HCT116 (cell line): ENCODE measurements around the gene MLX. TPM values are rescaled to one million over a fixed set of nuclear protein-coding genes. Genes with fewer than 3 reads are reported as not detected.

Experiments used
- ATAC-seq: fragments of 200-7000 bp; cut with Tn5 transposase; 2 replicates; pipeline ENCODE4 v1.9.1; 2020; ENCODE audit warnings: mild to moderate bottlenecking, moderate library complexity
- BruUV-seq: library from RNA; stranded (reverse); fragments of 400-500 nt; replicated peaks from 2 replicates; lab custom pipeline; 2021; lab: Mats Ljungman, UMichigan
- CTCF ChIA-PET: fragments of 300-600 bp; sonication (Branson Sonifier 250); formaldehyde crosslinking; loops from one replicate; lab custom pipeline; 2021; ENCODE audit warnings: antibody characterized with exemption; lab: Charles Lee
- POLR2A ChIA-PET: fragments of 300-600, 350-600 bp; sonication (Branson Sonifier 250); formaldehyde crosslinking; loops from one replicate; lab custom pipeline; 2021; ENCODE audit warnings: antibody characterized with exemption; lab: Charles Lee
- RAD21 ChIA-PET, 2 experiments: fragments of 300-600 bp; sonication (Branson Sonifier 250); formaldehyde crosslinking; loops; one replicate each; lab custom pipeline; 2023; ENCODE audit warnings: low total read pairs in 2 of 2; ENCODE audit not compliant: uncharacterized antibody in 2 of 2, unreplicated experiment in 2 of 2, low non-redundant PET in 1 of 2; lab: Charles Lee
- DNase-seq: peaks from one replicate; pipeline ENCODE4 v3.0.0-alpha.2; 2010; ENCODE audit warnings: low read depth, low spot score
- H2AFZ ChIP-seq: fragments of 200-600 bp; shearing (Covaris generic), sonication (generic); 2 replicates; pipeline ENCODE4 v1.6.1; 2017; ENCODE audit warnings: low read depth, mixed run types, mixed read lengths, antibody characterized with exemption, low read length; ENCODE audit not compliant: poor library complexity, severe bottlenecking
- H3K27ac ChIP-seq: 2 replicates; pipeline ENCODE4 v1.5.1; 2012; ENCODE audit warnings: low read depth, low read length
- H3K27me3 ChIP-seq: fragments of 200-600 bp; sonication (generic); 2 replicates; pipeline ENCODE4 v1.6.1; 2016; ENCODE audit warnings: mixed run types, low read length, mixed read lengths; ENCODE audit not compliant: insufficient read depth
- H3K36me3 ChIP-seq, 2 experiments: fragments of 200-500 bp in 1 of 2; fragments of 200-600 bp in 1 of 2; sonication (Bioruptor generic) in 1 of 2; sonication (generic) in 1 of 2; 2 replicates each; pipeline versions ENCODE4 v1.5.1 to v1.6.1; 2014 to 2016; ENCODE audit warnings: low read length in 2 of 2, inconsistent platforms in 1 of 2, mixed read lengths in 1 of 2, mixed run types in 1 of 2; ENCODE audit not compliant: insufficient read depth in 2 of 2, control insufficient read depth in 1 of 2
- H3K4me1 ChIP-seq, 2 experiments: fragments of 200-600 bp in 1 of 2; sonication (generic) in 1 of 2; 2 replicates each; pipeline versions ENCODE4 v1.5.1 to v1.6.1; 2012 to 2017; ENCODE audit warnings: low read length in 2 of 2, inconsistent platforms in 1 of 2, mild to moderate bottlenecking in 1 of 2, mixed read lengths in 1 of 2, mixed run types in 1 of 2, moderate library complexity in 1 of 2; ENCODE audit not compliant: insufficient read depth in 2 of 2, control insufficient read depth in 1 of 2
- H3K4me2 ChIP-seq: fragments of 200-600 bp; sonication (generic); 2 replicates; pipeline ENCODE4 v1.6.1; 2017; ENCODE audit warnings: mixed run types, low read length, mixed read lengths
- H3K4me3 ChIP-seq, 2 experiments: fragments of 200-600 bp in 1 of 2; sonication (generic) in 1 of 2; replicated peaks in 1 of 2; 2 replicates each; pipeline ENCODE4 v1.5.1; 2011 to 2016; ENCODE audit warnings: low read length in 2 of 2, control low read depth in 1 of 2, low read depth in 1 of 2, mild to moderate bottlenecking in 1 of 2, mixed read lengths in 1 of 2, mixed run types in 1 of 2
- H3K79me2 ChIP-seq: fragments of 200-600 bp; sonication (generic); 2 replicates; pipeline ENCODE4 v1.6.1; 2017; ENCODE audit warnings: mild to moderate bottlenecking, mixed run types, low read length, moderate library complexity, mixed read lengths; ENCODE audit not compliant: insufficient read depth
- H3K9ac ChIP-seq: fragments of 200-600 bp; sonication (generic); 2 replicates; pipeline ENCODE4 v1.6.1; 2016; ENCODE audit warnings: low read length, mixed read lengths
- H3K9me2 ChIP-seq: fragments of 200-600 bp; sonication (generic), shearing (Covaris generic); 2 replicates; pipeline ENCODE4 v1.6.1; 2017; ENCODE audit warnings: mixed run types, mild to moderate bottlenecking, moderate library complexity; ENCODE audit not compliant: insufficient read depth
- H3K9me3 ChIP-seq, 2 experiments: fragments of 200-500 bp in 1 of 2; fragments of 200-600 bp in 1 of 2; sonication (Bioruptor generic) in 1 of 2; sonication (generic) in 1 of 2; 2 replicates each; pipeline ENCODE4 v1.6.1; 2014 to 2017; ENCODE audit warnings: low read length in 2 of 2, mixed read lengths in 2 of 2, inconsistent platforms in 1 of 2, low read depth in 1 of 2, mild to moderate bottlenecking in 1 of 2, mixed run types in 1 of 2, moderate library complexity in 1 of 2; ENCODE audit not compliant: control insufficient read depth in 1 of 2, insufficient read depth in 1 of 2
- H4K20me1 ChIP-seq: fragments of 200-600 bp; sonication (generic), shearing (Covaris generic); 2 replicates; pipeline ENCODE4 v1.6.1; 2017; ENCODE audit warnings: mixed run types, mild to moderate bottlenecking, moderate library complexity; ENCODE audit not compliant: insufficient read depth
- CBX3 ChIP-seq: IDR thresholded peaks from 2 replicates; pipeline ENCODE4 v1.6.1; 2012; ENCODE audit warnings: low read depth
- CEBPB ChIP-seq: IDR thresholded peaks from 2 replicates; pipeline ENCODE4 v1.6.1; 2012; ENCODE audit warnings: low read depth
- EGR1 ChIP-seq: IDR thresholded peaks from 2 replicates; pipeline ENCODE4 v1.6.1; 2012; ENCODE audit warnings: low read depth
- ELF1 ChIP-seq: IDR thresholded peaks from 2 replicates; pipeline ENCODE4 v1.6.1; 2012; ENCODE audit warnings: low read depth, borderline replicate concordance
- EZH2 ChIP-seq: fragments of 200-600 bp; sonication (generic); IDR thresholded peaks from 2 replicates; pipeline ENCODE4 v1.6.1; 2017; ENCODE audit warnings: antibody characterized with exemption, mixed run types
- EZH2phosphoT487 ChIP-seq: fragments of 200-600 bp; IDR thresholded peaks from 2 replicates; pipeline ENCODE4 v1.6.1; 2018; ENCODE audit warnings: antibody characterized with exemption, borderline replicate concordance
- FOSL1 ChIP-seq: IDR thresholded peaks from 2 replicates; pipeline ENCODE4 v1.6.1; 2012; ENCODE audit warnings: low read depth
- JUND ChIP-seq: IDR thresholded peaks from 2 replicates; pipeline ENCODE4 v1.6.1; 2012
- POLR2AphosphoS5 ChIP-seq: IDR thresholded peaks from 2 replicates; pipeline ENCODE4 v1.6.1; 2011; ENCODE audit warnings: mild to moderate bottlenecking, low read depth, low read length, moderate library complexity
- RAD21 ChIP-seq: IDR thresholded peaks from 2 replicates; pipeline ENCODE4 v1.6.1; 2012; ENCODE audit warnings: low read depth, mild to moderate bottlenecking
- SIN3A ChIP-seq: IDR thresholded peaks from 2 replicates; pipeline ENCODE4 v1.6.1; 2012; ENCODE audit warnings: low read depth
- SP1 ChIP-seq: IDR thresholded peaks from 2 replicates; pipeline ENCODE4 v1.6.1; 2012; ENCODE audit warnings: low read depth
- SRF ChIP-seq: IDR thresholded peaks from 2 replicates; pipeline ENCODE4 v1.6.1; 2012; ENCODE audit warnings: low read depth
- TCF7L2 ChIP-seq: IDR thresholded peaks from 2 replicates; pipeline ENCODE4 v1.7.0; 2011; ENCODE audit warnings: borderline replicate concordance, inconsistent platforms; ENCODE audit not compliant: insufficient read depth, insufficient read length; ENCODE audit errors: extremely low read depth
- YY1 ChIP-seq: IDR thresholded peaks from 2 replicates; pipeline ENCODE4 v1.6.1; 2011; ENCODE audit warnings: low read length, low read depth, moderate library complexity, mild to moderate bottlenecking; ENCODE audit not compliant: insufficient replicate concordance; ENCODE audit errors: extremely low read depth
- ZFX ChIP-seq: fragments of 450-650 bp; IDR thresholded peaks from 2 replicates; pipeline ENCODE4 v1.6.1; 2017
- ZNF274 ChIP-seq: fragments of 200-500 bp; sonication (Bioruptor generic); IDR thresholded peaks from 2 replicates; pipeline ENCODE4 v1.6.1; 2014; ENCODE audit warnings: mild to moderate bottlenecking, low read depth, low read length, inconsistent platforms
- intact Hi-C: fragments of 100-400 bp; cut with micrococcal nuclease; formaldehyde crosslinking; loops from 2 replicates; pipeline ENCODE4 v1.10.0; 2022
- total RNA-seq: library from RNA; stranded (reverse); gene quantifications from one replicate; pipeline ENCODE4 v1.2.1, GENCODE V29; 2021; ENCODE audit not compliant: unreplicated experiment
- TF ChIP-seq, protein P1 (sequence below): IDR thresholded peaks from 2 replicates; pipeline ENCODE4 v1.6.1; 2012
- TF ChIP-seq, protein P2 (sequence below), 3 experiments: fragments of 200-600 bp in 1 of 3; sonication (generic) in 1 of 3; IDR thresholded peaks in 2 of 3; conservative IDR thresholded peaks in 1 of 3; 2 replicates each; pipeline ENCODE4 v1.5.1; 2012 to 2017; ENCODE audit warnings: low read depth in 2 of 3, low read length in 2 of 3, antibody characterized with exemption in 1 of 3, borderline replicate concordance in 1 of 3, control low read depth in 1 of 3, mild to moderate bottlenecking in 1 of 3, mixed read lengths in 1 of 3, mixed run types in 1 of 3, moderate library complexity in 1 of 3; ENCODE audit not compliant: insufficient read depth in 1 of 3
- TF ChIP-seq, protein P3 (sequence below): IDR thresholded peaks from 2 replicates; pipeline ENCODE4 v1.6.1; 2012; ENCODE audit warnings: low read depth
- TF ChIP-seq, protein P4 (sequence below): IDR thresholded peaks from 2 replicates; pipeline ENCODE4 v1.6.1; 2012

Gene MLX
- total RNA-seq, 1 experiment from 2014 or later: 47.9 TPM

DNA sequence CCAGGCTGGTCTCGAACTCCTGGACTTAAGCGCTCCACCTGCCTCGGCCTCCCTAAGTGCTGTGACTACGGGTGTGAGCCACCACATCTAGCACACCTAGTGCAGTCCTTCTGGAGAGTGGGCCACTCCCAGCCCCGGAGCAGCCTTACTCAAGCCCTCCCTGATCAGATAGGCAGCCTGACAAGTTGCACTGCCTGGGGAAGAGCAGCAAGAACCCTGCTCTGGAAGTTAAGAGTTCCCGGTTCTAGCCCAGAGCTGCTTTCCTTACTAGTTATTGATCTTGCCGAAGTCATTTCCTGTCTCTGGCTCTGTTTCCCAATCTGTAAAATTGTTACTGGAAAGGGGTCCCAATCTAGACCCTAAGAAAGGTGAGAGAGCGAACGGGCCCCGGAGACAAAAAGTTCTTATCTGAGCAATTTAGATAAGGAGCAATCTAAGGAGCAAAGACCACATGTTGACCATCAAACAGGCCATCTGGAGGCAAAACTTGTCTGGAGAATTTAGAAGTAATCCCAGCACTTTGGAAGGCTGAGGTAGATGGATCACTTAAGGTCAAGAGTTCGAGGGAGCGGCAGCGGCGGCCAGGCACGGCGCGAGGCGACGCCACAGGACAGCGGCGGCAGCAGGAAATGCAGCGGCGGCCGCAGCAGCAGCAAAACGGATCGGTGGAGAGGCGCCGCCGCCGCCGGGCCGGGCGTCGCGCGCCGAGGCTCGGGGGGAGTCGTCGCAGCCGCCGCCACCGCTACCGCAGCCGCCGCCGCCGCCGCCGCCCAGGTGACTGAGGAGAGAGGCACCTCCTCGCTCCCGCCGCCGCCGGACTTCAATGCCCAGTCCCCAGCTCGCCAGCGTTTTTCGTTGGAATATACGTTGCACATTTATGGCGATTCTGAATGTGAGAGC is 35.2 kb upstream of the MLX start:
- intact Hi-C loops: no loop called here
- peak overlapping the region; percentile 61 for H3K9ac ChIP-seq
- peak overlapping the region; percentile 95 for H2AFZ ChIP-seq
- ChIA-PET POLR2A (interaction anchor here (2.0 kb wide), 1 partner anchor 12 kb away, joined by 5 read pairs; no protein-coding TSS in a partner anchor), RAD21 (no interaction called here), CTCF (interaction anchor here (1.3 kb wide), 1 partner anchor 124 kb away, joined by 3 read pairs; no protein-coding TSS in a partner anchor)
- H4K20me1 ChIP-seq: no peaks in the 10 kb centered on the region
- BruUV-seq: no TSS peak
- peaks cover 25 to 53% of the 10 kb centered on the region in 2 experiments for H3K4me1 ChIP-seq
- ATAC-seq (peak; percentile 25), DNase-seq (no peak)
- H3K4me3 ChIP-seq: peak overlapping the region; percentile 32 to 55
- H3K27me3 ChIP-seq: no peaks in the 10 kb centered on the region
- peak overlapping the region; percentile 80 for H3K4me2 ChIP-seq
- peak overlapping the region; percentile 60 for H3K27ac ChIP-seq
- no peaks in the 10 kb centered on the region for H3K9me2 ChIP-seq
- H3K36me3 ChIP-seq: no peaks in the 10 kb centered on the region
- H3K9me3 ChIP-seq: no peaks in the 10 kb centered on the region
- no peaks in the 10 kb centered on the region for H3K79me2 ChIP-seq
- TF ChIP-seq, protein P1, sequence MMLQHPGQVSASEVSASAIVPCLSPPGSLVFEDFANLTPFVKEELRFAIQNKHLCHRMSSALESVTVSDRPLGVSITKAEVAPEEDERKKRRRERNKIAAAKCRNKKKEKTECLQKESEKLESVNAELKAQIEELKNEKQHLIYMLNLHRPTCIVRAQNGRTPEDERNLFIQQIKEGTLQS: no peak
- TF ChIP-seq ZFX: no peak; the same call in 1 of the 2 replicates
- TF ChIP-seq TCF7L2: no peak
- peak; percentile 22; the same call in 1 of the 2 replicates for TF ChIP-seq POLR2AphosphoS5
- TF ChIP-seq EZH2: no peak
- no peak for TF ChIP-seq SRF
- TF ChIP-seq JUND: no peak
- no peak for TF ChIP-seq FOSL1
- no peak for TF ChIP-seq SIN3A
- no peak for TF ChIP-seq ZNF274
- TF ChIP-seq, protein P2, sequence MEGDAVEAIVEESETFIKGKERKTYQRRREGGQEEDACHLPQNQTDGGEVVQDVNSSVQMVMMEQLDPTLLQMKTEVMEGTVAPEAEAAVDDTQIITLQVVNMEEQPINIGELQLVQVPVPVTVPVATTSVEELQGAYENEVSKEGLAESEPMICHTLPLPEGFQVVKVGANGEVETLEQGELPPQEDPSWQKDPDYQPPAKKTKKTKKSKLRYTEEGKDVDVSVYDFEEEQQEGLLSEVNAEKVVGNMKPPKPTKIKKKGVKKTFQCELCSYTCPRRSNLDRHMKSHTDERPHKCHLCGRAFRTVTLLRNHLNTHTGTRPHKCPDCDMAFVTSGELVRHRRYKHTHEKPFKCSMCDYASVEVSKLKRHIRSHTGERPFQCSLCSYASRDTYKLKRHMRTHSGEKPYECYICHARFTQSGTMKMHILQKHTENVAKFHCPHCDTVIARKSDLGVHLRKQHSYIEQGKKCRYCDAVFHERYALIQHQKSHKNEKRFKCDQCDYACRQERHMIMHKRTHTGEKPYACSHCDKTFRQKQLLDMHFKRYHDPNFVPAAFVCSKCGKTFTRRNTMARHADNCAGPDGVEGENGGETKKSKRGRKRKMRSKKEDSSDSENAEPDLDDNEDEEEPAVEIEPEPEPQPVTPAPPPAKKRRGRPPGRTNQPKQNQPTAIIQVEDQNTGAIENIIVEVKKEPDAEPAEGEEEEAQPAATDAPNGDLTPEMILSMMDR (IDR thresholded peaks at IDR 0.05 in 2 of 3, conservative IDR thresholded peaks at IDR 0.05 in 1 of 3; ENCODE audit: borderline replicate concordance in 1 of 3, insufficient read depth in 1 of 3, low read depth in 2 of 3, low read length in 2 of 3): peak in 2 of 3 experiments; percentile 31 to 36; a peak in 3 of 6 replicates
- TF ChIP-seq EGR1: no peak
- no peak for TF ChIP-seq ELF1
- peak; percentile 27; the same call in 1 of the 2 replicates for TF ChIP-seq RAD21
- TF ChIP-seq CEBPB: no peak
- TF ChIP-seq CBX3: 0 out of 2 replicates have a peak, but pooled peaks have one; percentile 10
- no peak for TF ChIP-seq SP1
- TF ChIP-seq, protein P3, sequence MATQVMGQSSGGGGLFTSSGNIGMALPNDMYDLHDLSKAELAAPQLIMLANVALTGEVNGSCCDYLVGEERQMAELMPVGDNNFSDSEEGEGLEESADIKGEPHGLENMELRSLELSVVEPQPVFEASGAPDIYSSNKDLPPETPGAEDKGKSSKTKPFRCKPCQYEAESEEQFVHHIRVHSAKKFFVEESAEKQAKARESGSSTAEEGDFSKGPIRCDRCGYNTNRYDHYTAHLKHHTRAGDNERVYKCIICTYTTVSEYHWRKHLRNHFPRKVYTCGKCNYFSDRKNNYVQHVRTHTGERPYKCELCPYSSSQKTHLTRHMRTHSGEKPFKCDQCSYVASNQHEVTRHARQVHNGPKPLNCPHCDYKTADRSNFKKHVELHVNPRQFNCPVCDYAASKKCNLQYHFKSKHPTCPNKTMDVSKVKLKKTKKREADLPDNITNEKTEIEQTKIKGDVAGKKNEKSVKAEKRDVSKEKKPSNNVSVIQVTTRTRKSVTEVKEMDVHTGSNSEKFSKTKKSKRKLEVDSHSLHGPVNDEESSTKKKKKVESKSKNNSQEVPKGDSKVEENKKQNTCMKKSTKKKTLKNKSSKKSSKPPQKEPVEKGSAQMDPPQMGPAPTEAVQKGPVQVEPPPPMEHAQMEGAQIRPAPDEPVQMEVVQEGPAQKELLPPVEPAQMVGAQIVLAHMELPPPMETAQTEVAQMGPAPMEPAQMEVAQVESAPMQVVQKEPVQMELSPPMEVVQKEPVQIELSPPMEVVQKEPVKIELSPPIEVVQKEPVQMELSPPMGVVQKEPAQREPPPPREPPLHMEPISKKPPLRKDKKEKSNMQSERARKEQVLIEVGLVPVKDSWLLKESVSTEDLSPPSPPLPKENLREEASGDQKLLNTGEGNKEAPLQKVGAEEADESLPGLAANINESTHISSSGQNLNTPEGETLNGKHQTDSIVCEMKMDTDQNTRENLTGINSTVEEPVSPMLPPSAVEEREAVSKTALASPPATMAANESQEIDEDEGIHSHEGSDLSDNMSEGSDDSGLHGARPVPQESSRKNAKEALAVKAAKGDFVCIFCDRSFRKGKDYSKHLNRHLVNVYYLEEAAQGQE: no peak
- TF ChIP-seq, protein P4, sequence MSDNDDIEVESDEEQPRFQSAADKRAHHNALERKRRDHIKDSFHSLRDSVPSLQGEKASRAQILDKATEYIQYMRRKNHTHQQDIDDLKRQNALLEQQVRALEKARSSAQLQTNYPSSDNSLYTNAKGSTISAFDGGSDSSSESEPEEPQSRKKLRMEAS: peak; percentile 67
- TF ChIP-seq YY1: no peak
- no peak for TF ChIP-seq EZH2phosphoT487
